Neural cell (in vitro differentiated cells): Measurements from ENCODE around the gene FAM216B. TPM values are rescaled to one million over a fixed set of nuclear protein-coding genes. Genes with fewer than 3 reads are reported as not detected.

ENCODE experiments used
- H2AFZ ChIP-seq: fragments of 200-600, 300-800 bp; sonication (generic), shearing (Covaris generic); 2 replicates; pipeline ENCODE4 v1.6.0; 2014; ENCODE audit warnings: low read depth, mild to moderate bottlenecking, antibody characterized with exemption, low read length, moderate library complexity
- H3F3A ChIP-seq: fragments of 200-600 bp; shearing (Covaris generic); 2 replicates; pipeline ENCODE4 v1.6.1; 2016; ENCODE audit warnings: mild to moderate bottlenecking, moderate library complexity, mixed read lengths, antibody characterized with exemption, low read length; ENCODE audit not compliant: insufficient read depth, poor library complexity, severe bottlenecking
- H3K27ac ChIP-seq: fragments of 200-600, 300-800 bp; sonication (generic), shearing (Covaris generic); 2 replicates; pipeline ENCODE4 v1.5.1; 2014; ENCODE audit warnings: mild to moderate bottlenecking, low read length, moderate library complexity
- H3K27me3 ChIP-seq: fragments of 300-800, 200-600 bp; sonication (generic), shearing (Covaris generic); 2 replicates; pipeline ENCODE4 v1.6.0; 2014; ENCODE audit warnings: mild to moderate bottlenecking, low read depth, low read length, moderate library complexity; ENCODE audit not compliant: insufficient read depth
- H3K36me3 ChIP-seq: fragments of 300-800, 200-600 bp; sonication (generic), shearing (Covaris generic); 2 replicates; pipeline ENCODE4 v1.5.1; 2014; ENCODE audit warnings: mild to moderate bottlenecking, antibody characterized with exemption, low read length, moderate library complexity; ENCODE audit not compliant: insufficient read depth
- H3K4me2 ChIP-seq: fragments of 300-800, 200-600 bp; sonication (generic), shearing (Covaris generic); 2 replicates; pipeline ENCODE4 v1.6.0; 2014; ENCODE audit warnings: mild to moderate bottlenecking, low read length
- H3K4me3 ChIP-seq: fragments of 300-800, 200-600 bp; sonication (generic), shearing (Covaris generic); 2 replicates; pipeline ENCODE4 v1.5.1; 2014; ENCODE audit warnings: mild to moderate bottlenecking, low read length, moderate library complexity
- H3K79me2 ChIP-seq: fragments of 200-600 bp; shearing (Covaris generic); replicated peaks from 2 replicates; pipeline ENCODE4 v1.6.0; 2014; ENCODE audit warnings: mild to moderate bottlenecking, low read length, moderate library complexity; ENCODE audit not compliant: insufficient read depth
- H3K9ac ChIP-seq: fragments of 300-800, 200-600 bp; sonication (generic), shearing (Covaris generic); 2 replicates; pipeline ENCODE4 v1.6.1; 2016; ENCODE audit warnings: mild to moderate bottlenecking, low read length, mixed read lengths
- H3K9me2 ChIP-seq: fragments of 200-600 bp; shearing (Covaris generic); 2 replicates; pipeline ENCODE4 v1.6.1; 2016; ENCODE audit warnings: mild to moderate bottlenecking, low read length, mixed read lengths; ENCODE audit not compliant: insufficient read depth
- H3K9me3 ChIP-seq: fragments of 200-600, 300-800 bp; sonication (generic), shearing (Covaris generic); 2 replicates; pipeline ENCODE4 v1.6.1; 2016; ENCODE audit warnings: mild to moderate bottlenecking, mixed run types, low read length, moderate library complexity, mixed read lengths
- H4K20me1 ChIP-seq: fragments of 200-600 bp; shearing (Covaris generic); 2 replicates; pipeline ENCODE4 v1.6.1; 2016; ENCODE audit warnings: mild to moderate bottlenecking, mixed run types; ENCODE audit not compliant: insufficient read depth
- CTCF ChIP-seq: fragments of 450-650 bp; IDR thresholded peaks from 2 replicates; pipeline ENCODE4 v1.5.1; 2014; ENCODE audit warnings: antibody characterized with exemption, mild to moderate bottlenecking, moderate library complexity; ENCODE audit not compliant: poor library complexity, severe bottlenecking
- EP300 ChIP-seq: fragments of 450-650 bp; conservative IDR thresholded peaks from 2 replicates; pipeline ENCODE4 v1.6.1; 2014; ENCODE audit warnings: antibody characterized with exemption, mild to moderate bottlenecking, moderate library complexity; ENCODE audit not compliant: poor library complexity, severe bottlenecking
- EZH2 ChIP-seq: fragments of 200-600, 300-800 bp; shearing (Covaris generic), sonication (generic); IDR thresholded peaks from 2 replicates; pipeline ENCODE4 v1.6.1; 2014; ENCODE audit warnings: antibody characterized with exemption, low read length, borderline replicate concordance, mild to moderate bottlenecking; ENCODE audit not compliant: insufficient read depth, poor library complexity, severe bottlenecking
- MXI1 ChIP-seq: fragments of 450-650 bp; conservative IDR thresholded peaks from 2 replicates; pipeline ENCODE4 v1.6.1; 2014; ENCODE audit warnings: antibody characterized with exemption, mild to moderate bottlenecking; ENCODE audit not compliant: poor library complexity, severe bottlenecking
- POLR2AphosphoS5 ChIP-seq: IDR thresholded peaks from 2 replicates; pipeline ENCODE4 v1.6.1; 2012
- RAD21 ChIP-seq: fragments of 450-650 bp; conservative IDR thresholded peaks from 2 replicates; pipeline ENCODE4 v1.6.1; 2014; ENCODE audit warnings: antibody characterized with exemption, mild to moderate bottlenecking, moderate library complexity
- SMC3 ChIP-seq: fragments of 450-650 bp; conservative IDR thresholded peaks from 2 replicates; pipeline ENCODE4 v1.6.1; 2014; ENCODE audit warnings: antibody characterized with exemption, mild to moderate bottlenecking, moderate library complexity; ENCODE audit not compliant: poor library complexity
- TAF1 ChIP-seq: IDR thresholded peaks from 2 replicates; pipeline ENCODE4 v1.6.1; 2012; ENCODE audit warnings: low read depth
- polyA plus RNA-seq: library from polyadenylated mRNA; depleted of rRNA; stranded (reverse); fragments of >200 nt; gene quantifications from 2 replicates; pipeline ENCODE4 v1.2.3, GENCODE V29; 2014
- TF ChIP-seq, protein P1 (sequence below): IDR thresholded peaks from 2 replicates; pipeline ENCODE4 v1.6.1; 2012; ENCODE audit warnings: borderline replicate concordance

The FAM216B gene
- polyA plus RNA-seq, 1 donor from 2014 or later: not detected

DNA sequence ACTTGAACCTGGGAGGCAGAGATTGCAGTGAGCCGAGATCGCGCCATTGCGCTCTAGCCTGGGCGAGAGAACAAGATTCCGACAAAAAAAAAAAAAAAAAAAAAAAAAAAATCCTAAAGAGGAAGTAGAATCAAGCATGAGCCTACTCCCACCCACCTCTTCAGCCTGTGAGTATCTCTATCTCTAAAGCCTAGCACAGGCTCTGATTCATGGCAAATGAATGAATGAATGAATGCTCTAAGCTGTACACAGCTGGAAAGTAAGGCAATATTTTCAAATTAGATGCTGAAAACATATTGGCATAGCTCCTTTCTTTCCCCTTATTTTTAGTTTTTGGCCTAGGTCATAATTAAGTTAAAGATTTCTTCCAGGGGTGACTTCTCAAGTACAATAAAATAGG lies 35.7 kb upstream of the FAM216B start:
- Histone ChIP-seq H3K9me2 (no peaks in the 10 kb centered on the region), H3K36me3 (no peaks in the 10 kb centered on the region), H3K9ac (no peak overlapping the region), H3K27ac (no peak overlapping the region), H3K4me3 (no peak overlapping the region), H3K79me2 (no peaks in the 10 kb centered on the region), H2AFZ (no peak overlapping the region), H3F3A (no peaks in the 10 kb centered on the region), H3K4me2 (no peak overlapping the region), H3K9me3 (no peaks in the 10 kb centered on the region), H4K20me1 (no peaks in the 10 kb centered on the region), H3K27me3 (no peaks in the 10 kb centered on the region)
- TF ChIP-seq EZH2 (no peak), CTCF (no peak), RAD21 (no peak)
- TF ChIP-seq, protein P1, sequence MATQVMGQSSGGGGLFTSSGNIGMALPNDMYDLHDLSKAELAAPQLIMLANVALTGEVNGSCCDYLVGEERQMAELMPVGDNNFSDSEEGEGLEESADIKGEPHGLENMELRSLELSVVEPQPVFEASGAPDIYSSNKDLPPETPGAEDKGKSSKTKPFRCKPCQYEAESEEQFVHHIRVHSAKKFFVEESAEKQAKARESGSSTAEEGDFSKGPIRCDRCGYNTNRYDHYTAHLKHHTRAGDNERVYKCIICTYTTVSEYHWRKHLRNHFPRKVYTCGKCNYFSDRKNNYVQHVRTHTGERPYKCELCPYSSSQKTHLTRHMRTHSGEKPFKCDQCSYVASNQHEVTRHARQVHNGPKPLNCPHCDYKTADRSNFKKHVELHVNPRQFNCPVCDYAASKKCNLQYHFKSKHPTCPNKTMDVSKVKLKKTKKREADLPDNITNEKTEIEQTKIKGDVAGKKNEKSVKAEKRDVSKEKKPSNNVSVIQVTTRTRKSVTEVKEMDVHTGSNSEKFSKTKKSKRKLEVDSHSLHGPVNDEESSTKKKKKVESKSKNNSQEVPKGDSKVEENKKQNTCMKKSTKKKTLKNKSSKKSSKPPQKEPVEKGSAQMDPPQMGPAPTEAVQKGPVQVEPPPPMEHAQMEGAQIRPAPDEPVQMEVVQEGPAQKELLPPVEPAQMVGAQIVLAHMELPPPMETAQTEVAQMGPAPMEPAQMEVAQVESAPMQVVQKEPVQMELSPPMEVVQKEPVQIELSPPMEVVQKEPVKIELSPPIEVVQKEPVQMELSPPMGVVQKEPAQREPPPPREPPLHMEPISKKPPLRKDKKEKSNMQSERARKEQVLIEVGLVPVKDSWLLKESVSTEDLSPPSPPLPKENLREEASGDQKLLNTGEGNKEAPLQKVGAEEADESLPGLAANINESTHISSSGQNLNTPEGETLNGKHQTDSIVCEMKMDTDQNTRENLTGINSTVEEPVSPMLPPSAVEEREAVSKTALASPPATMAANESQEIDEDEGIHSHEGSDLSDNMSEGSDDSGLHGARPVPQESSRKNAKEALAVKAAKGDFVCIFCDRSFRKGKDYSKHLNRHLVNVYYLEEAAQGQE: no peak

DNA sequence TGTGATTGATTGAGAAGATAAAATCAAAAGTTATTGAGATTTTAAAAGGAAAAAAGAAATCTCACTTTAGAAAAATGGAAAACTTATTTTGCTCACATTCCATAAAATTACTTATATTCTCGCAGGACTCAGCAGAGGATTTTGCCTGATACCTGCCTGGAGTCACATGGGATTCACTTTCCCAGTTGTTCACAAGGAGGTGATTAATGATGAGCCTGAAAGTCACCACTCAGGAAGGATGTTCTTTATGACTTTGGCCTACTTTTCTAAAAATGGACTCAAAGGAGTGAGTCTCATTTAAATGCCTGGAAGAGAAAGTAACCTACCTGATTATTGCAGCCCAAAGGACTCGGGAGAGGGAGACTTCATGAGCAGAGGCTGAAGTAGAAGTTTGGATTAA lies 34.5 kb upstream of the FAM216B start:
- H3K9ac ChIP-seq: no peak overlapping the region

More for the DNA sequence above, 34.5 kb upstream of the FAM216B start:
- Histone ChIP-seq H3K79me2 (no peaks in the 10 kb centered on the region), H3F3A (no peaks in the 10 kb centered on the region), H3K27ac (no peak overlapping the region), H4K20me1 (no peaks in the 10 kb centered on the region), H3K9me3 (no peaks in the 10 kb centered on the region), H3K9me2 (no peaks in the 10 kb centered on the region), H3K4me2 (no peak overlapping the region), H2AFZ (no peak overlapping the region), H3K4me3 (no peak overlapping the region), H3K36me3 (no peaks in the 10 kb centered on the region), H3K27me3 (no peaks in the 10 kb centered on the region)
- TF ChIP-seq SMC3 (no peak), POLR2AphosphoS5 (no peak), EZH2 (no peak), TAF1 (no peak), CTCF (no peak), RAD21 (no peak), MXI1 (no peak), EP300 (no peak)
- TF ChIP-seq, protein P1: no peak
